GM18861 (cell line): Measurements from ENCODE around the gene LAMA2.
"Not testable (repeated sequence)": the region's sequence is repeated elsewhere in the genome, so short reads cannot be mapped to it uniquely, and the experiment has no call there.

Experiments
- ATAC-seq: cut with Tn5 transposase; IDR thresholded peaks from one replicate; pipeline ENCODE4 v1.9.1; 2021; ENCODE audit not compliant: unreplicated experiment

LAMA2 gene

GRCh38 chr6:129172279-129172995 is 289.5 kb downstream of the LAMA2 start:
- not testable (repeated sequence) for ATAC-seq

GRCh38 chr6:129175066-129175465 is 292.1 kb downstream of the LAMA2 start:
- no peak for ATAC-seq

DNA sequence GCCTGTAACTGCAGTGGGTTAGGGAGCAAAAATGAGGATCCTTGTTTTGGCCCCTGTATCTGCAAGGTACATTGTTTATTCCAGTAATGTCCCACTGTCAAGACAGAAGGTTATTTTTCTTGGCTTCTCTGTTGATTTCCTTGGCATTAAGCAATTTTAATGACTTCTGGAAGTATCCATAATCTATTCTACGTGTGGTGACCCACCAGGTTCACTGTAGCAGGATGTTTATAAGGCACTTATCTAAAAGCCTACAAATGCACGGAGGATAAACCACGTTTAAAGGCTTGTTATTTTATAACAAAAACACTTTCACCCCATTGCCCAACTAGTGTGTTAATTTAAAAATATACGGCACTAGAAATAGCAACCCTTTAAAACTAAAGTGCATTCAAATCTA is 294.9 kb downstream of the LAMA2 start:
- ATAC-seq = no peak

DNA sequence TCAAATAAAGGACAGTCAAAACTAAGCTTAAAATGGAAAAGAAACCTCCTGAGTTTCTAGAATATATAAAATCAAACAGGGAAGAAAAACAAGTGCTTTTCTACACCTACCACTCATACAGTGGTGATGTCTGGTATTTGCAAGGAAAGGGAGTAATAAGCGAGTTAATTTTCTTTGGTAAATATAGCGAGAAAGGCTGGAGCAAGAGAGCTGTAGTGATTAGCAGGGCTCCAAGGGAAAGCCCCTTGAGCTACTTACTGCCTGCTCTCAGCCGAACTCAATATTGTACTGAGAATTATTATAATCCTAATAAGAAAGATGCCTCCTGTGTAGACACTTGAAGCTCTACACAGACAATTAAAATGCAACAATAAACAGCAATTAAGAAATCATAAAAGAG is 296.3 kb downstream of the LAMA2 start:
- no peak for ATAC-seq

DNA sequence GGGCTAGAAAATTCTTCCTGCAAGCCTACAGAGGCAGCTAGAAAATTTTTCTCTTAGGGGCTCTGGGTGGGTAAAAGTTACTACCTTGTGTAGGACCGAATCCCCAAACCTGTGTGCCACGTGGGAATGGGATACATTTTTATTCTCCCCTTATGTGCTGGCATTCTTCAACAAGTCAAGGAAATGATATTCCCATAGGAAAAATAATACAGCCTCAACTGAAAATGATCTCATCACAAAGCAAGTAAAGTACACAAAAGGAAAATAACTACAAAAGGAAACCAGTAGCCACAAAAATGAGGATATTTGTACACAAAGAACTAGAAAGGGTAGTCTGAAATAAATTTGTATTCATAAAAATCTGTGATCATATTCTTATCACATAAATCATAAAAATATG is 298.1 kb downstream of the LAMA2 start:
- no peak for ATAC-seq

DNA sequence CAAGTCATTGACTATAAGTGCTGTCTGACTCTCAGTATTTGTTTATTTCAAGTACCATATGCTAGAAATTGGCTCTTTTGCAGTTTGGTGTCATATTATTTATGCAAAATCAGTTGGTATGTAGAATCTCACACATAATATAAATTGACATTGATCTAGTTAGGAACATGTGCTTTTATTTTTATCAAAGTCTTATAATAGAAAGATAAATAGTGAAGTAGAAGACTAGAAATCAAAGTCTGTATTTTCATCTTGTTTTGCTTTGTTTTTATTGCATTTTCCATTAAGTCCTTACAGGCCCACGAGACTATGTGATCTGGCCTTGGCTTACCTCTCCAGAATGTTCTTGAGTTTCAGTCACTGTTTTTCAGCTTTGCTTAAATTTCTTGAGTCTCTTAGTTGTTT is 300.3 kb downstream of the LAMA2 start:
- no peak for ATAC-seq

- no peak for ATAC-seq
Observed at GRCh38 chr6:129183681-129184301, 300.9 kb downstream of the LAMA2 start.

- ATAC-seq = no peak
Observed at GRCh38 chr6:129184324-129184723, 301.4 kb downstream of the LAMA2 start.

DNA sequence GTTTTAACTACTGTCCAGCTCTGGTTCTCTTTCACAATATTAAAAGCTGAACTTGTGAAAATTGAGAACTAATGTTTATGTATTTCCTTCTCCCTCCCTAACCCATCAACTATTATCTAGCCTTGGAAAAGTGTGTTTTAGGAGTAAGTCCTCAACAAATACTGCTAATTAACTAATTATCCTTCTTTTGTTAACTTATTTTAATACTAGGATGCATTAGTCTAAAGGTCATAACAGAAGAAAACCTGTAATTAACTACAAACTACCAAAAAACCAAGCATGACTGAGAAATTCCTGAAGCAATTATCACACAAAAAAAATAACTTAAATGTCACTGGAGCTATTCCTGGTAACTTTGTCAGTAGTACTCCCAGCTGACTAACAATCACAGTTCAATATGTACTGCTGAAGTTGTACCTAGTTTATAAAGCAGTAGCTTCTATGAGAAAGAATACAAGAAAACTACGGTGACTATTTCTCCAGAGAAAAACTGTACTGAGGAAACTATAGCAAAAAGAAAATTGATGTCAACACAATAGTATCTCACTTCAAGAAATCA is 301.9 kb downstream of the LAMA2 start:
- no peak for ATAC-seq

- no peak for ATAC-seq
Observed at GRCh38 chr6:129186988-129187387, 304.1 kb downstream of the LAMA2 start.

DNA sequence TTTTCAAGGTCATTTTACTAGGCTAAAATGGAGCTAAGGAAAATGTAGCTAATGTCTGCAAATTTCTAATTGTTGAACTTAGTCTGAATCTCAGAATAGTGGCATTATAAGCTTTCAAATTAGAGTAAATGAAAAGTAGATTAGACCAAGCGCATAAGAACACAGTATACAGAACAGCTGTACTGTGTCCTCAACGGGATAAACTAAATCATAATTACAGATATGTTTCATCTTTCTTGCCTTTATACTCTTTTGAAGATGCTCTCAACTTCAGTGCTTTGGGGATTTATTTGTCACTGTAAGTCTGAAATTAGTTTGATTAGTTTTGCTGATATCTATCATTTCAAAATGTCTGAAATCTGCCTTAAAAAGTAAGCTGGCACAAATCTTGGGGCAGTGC is 305.4 kb downstream of the LAMA2 start:
- ATAC-seq = no peak

DNA sequence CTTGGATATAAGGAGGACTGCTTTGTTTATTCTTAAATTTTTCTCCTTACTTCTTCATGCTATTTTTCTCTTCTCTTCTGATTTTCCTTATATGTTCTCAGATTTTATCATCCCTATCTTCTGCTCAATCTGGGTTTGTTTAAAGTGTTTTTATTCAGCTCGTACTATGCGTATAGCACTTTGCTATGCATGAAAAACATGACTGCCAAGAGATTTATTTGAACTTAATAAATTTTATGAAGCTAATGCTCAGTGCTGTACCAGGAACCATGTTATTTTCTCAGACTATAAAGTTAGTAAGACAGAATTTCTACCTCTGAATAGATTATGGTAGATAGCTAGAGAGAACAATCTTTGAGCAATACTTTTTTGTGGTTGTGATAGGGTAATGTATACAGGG is 305.9 kb downstream of the LAMA2 start:
- ATAC-seq = no peak

- ATAC-seq = no peak
Observed at GRCh38 chr6:129189266-129189665, 306.3 kb downstream of the LAMA2 start.

GRCh38 chr6:129191235-129191634 is 308.3 kb downstream of the LAMA2 start:
- ATAC-seq = no peak

DNA sequence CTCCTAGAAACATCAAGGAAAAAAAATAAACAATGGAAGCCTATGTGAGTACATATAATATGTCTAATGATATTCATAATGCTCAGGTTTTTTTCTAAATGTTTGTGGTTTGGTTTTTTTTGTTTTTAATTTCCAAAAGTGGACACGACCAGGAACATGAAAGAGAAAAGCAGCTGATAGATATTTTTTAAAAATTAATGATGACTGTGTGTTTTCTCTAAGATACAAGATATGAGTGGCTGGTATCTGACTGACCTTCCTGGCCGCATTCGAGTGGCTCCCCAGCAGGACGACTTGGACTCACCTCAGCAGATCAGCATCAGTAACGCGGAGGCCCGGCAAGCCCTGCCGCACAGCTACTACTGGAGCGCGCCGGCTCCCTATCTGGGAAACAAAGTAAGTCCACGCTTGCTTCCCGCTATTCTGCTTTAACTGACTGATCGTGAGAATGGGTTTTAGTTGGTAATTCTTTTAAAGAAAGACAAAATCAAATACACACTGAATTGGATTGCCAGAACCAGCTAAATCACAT is 309.6 kb downstream of the LAMA2 start:
- no peak for ATAC-seq

DNA sequence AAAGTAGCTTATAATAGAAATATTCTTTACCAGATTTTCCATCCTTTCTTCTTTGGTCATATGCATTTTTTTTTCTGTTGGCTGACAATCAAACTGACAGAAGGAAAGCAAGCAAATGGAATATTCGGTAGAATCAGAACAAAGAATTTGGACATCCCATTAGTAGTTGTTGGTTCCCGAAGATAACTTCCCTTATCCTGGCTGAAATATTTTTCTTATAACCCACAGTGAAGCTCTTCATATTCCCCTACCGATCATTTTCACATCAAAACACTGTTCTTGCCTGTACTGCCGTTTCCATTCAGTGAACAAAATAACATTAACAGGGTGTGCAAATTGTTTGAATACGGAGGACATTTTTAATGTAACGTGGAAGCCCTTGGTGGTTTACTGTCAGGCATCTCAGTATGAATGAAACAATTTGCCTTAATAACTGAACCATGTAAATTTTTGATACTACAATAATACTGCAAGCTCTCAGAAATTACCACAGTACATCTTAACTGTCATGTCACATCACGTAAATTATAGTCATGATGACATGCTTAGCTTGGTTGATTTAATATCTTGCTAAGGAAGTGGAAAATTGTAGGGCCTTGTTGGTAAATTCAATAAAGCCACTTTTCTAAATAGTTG is 311.5 kb downstream of the LAMA2 start:
- ATAC-seq = no peak

DNA sequence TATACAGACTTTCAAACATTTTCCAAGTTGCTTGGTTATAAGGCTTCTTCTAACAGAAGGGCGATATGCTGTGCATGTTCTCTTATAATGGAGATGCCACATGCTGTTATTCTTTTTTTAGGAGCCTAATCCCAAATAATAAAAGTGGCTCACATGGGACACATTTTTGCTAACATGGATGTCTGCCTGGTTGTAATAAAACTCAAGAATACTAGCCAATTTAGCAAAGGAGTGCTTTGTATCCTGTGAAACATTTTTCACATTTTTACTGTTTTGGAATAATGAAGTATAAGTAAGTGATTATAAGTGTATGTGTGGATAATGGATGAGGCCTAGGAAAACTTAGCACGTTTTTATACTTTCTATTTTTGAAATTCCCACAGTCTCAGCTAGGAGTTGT is 312.2 kb downstream of the LAMA2 start:
- ATAC-seq = no peak

DNA sequence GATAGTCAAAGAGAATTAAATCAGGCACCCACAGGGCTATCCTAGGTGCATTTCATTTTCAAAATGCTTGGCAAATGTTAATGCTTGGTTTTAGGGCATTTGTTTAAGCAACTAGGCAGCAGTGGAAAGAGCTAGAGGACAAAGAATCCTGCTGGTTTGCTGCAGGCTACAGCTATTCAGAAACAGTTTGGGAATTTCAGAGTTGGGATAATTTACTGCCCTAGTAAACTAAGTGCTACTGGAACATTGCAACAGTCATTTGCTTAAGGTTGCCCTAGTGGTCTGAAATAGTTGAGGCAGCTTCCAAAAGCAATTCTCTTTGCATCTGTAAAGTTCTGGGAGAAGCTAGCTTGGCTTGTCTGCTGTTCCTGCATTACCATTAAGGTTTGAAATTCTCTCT is 312.7 kb downstream of the LAMA2 start:
- ATAC-seq = no peak

- no peak for ATAC-seq
Observed at GRCh38 chr6:129197154-129197553, 314.2 kb downstream of the LAMA2 start.

GRCh38 chr6:129200151-129200550 is 317.2 kb downstream of the LAMA2 start:
- no peak for ATAC-seq

DNA sequence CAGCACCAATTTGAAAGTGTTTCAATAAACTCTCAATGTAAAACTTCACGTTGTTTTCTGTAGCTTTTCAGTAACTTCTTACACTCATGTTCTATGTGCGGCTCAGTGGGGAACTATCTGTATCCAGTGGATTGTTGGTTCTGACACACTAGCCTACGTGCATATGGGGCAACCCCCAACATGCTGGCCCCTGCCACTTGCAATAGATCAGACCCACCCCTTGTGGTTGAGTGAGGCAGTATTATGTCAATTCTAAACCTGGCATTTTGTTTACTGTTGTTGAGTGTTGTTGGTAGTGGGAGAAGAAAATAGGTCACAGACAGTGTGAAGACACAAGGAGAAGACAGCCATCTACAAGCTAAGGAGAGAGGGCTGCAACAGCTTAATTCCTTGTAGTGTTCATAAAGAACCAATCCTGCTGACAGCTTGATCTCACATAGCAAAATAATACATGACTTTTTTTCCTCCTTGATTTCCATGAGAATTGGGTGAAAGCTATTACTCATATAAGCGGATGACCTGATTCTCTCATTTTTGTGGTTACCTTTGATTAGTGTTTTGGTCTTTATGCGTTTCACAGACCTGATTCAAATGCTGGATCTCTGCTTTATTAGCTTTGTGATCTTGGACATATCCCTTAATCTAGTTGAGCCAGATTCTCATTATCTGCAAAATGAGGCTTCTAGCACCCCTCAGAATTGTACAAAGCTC is 320.4 kb downstream of the LAMA2 start:
- no peak for ATAC-seq
